ENCODE results near the gene COL4A6.

Gene COL4A6

DNA sequence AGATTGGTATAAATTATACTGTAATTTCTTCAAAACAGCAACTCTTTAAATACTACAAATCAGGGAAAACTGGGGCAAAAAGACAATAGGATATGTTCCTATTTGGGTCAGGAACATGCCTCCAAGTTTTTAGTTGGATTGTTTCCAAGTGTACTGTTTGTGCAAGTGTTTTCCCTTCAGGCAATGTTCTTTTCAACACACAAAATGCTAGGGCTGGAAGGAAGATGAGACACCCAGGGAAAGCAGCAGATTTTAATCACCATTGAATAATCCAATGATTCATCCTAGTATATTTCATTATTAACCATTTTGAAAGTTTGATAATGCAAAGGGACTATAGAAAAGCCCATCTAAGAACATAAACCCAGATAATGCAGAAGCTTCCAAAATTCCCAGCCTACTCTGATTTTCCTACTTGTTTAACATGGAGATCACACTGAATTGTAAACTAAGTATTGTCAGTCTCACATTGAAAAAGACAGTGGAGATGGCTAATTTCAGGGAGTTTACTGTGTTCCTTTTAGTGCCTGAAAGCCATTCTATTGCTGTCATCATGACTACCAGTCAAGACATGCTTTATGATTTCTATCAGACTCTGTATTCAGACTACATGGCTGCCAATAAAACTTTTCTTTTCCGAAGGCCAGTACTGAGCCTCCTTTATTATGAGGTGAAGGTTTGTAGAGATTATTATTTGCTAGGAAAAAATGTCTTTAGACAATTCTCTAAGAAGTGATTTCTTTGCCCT, 38.6 kb downstream of the COL4A6 start:
- Histone ChIP-seq H3K36me3 (ENCODE audit: insufficient read depth, low read length) (no peaks in the 10 kb centered on the region), H3K79me2 (ENCODE audit: insufficient read depth, low read length) (no peaks in the 10 kb centered on the region), H3F3A (ENCODE audit: low read depth) (no peaks in the 10 kb centered on the region), H3K9me2 (replicated peaks; ENCODE audit: low read depth, low read length) (no peaks in the 10 kb centered on the region), H3K9me3 (ENCODE audit: insufficient read depth, low read depth, low read length) (no peaks in the 10 kb centered on the region), H4K20me1 (ENCODE audit: insufficient read depth, low read length, poor library complexity, severe bottlenecking) (no peaks in the 10 kb centered on the region), H3K27me3 (ENCODE audit: insufficient read depth, low read length, poor library complexity, severe bottlenecking) (no peaks in the 10 kb centered on the region), H3K4me2 (ENCODE audit: low read depth, low read length, poor library complexity, severe bottlenecking) (no peak overlapping the region), H3K4me1 (ENCODE audit: insufficient read depth, low read length, poor library complexity, severe bottlenecking) (no peaks in the 10 kb centered on the region), H2AFZ (ENCODE audit: low read length) (no peak overlapping the region), H3K9ac (ENCODE audit: low read depth, low read length, poor library complexity, severe bottlenecking) (no peak overlapping the region), H3K4me3 (ENCODE audit: low read length, poor library complexity, severe bottlenecking) (no peak overlapping the region)
- TF ChIP-seq, protein P1, sequence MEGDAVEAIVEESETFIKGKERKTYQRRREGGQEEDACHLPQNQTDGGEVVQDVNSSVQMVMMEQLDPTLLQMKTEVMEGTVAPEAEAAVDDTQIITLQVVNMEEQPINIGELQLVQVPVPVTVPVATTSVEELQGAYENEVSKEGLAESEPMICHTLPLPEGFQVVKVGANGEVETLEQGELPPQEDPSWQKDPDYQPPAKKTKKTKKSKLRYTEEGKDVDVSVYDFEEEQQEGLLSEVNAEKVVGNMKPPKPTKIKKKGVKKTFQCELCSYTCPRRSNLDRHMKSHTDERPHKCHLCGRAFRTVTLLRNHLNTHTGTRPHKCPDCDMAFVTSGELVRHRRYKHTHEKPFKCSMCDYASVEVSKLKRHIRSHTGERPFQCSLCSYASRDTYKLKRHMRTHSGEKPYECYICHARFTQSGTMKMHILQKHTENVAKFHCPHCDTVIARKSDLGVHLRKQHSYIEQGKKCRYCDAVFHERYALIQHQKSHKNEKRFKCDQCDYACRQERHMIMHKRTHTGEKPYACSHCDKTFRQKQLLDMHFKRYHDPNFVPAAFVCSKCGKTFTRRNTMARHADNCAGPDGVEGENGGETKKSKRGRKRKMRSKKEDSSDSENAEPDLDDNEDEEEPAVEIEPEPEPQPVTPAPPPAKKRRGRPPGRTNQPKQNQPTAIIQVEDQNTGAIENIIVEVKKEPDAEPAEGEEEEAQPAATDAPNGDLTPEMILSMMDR (conservative IDR thresholded peaks at IDR 0.05; ENCODE audit: low read length) = no peak
- TF ChIP-seq EZH2phosphoT487 (IDR thresholded peaks at IDR 0.05; ENCODE audit: borderline replicate concordance) = no peak

- Histone ChIP-seq H3K9me3 (ENCODE audit: insufficient read depth, low read depth, low read length) (no peaks in the 10 kb centered on the region), H3K79me2 (ENCODE audit: insufficient read depth, low read length) (no peaks in the 10 kb centered on the region), H3K4me2 (ENCODE audit: low read depth, low read length, poor library complexity, severe bottlenecking) (no peak overlapping the region), H4K20me1 (ENCODE audit: insufficient read depth, low read length, poor library complexity, severe bottlenecking) (no peaks in the 10 kb centered on the region), H3K9me2 (replicated peaks; ENCODE audit: low read depth, low read length) (no peaks in the 10 kb centered on the region), H3K27me3 (ENCODE audit: insufficient read depth, low read length, poor library complexity, severe bottlenecking) (no peaks in the 10 kb centered on the region), H3K4me1 (ENCODE audit: insufficient read depth, low read length, poor library complexity, severe bottlenecking) (no peaks in the 10 kb centered on the region), H2AFZ (ENCODE audit: low read length) (no peak overlapping the region), H3K9ac (ENCODE audit: low read depth, low read length, poor library complexity, severe bottlenecking) (no peak overlapping the region), H3K36me3 (ENCODE audit: insufficient read depth, low read length) (no peaks in the 10 kb centered on the region), H3F3A (ENCODE audit: low read depth) (no peaks in the 10 kb centered on the region), H3K4me3 (ENCODE audit: low read length, poor library complexity, severe bottlenecking) (no peak overlapping the region)
- no peak for TF ChIP-seq EZH2phosphoT487 (IDR thresholded peaks at IDR 0.05; ENCODE audit: borderline replicate concordance)
- TF ChIP-seq, protein P1 (conservative IDR thresholded peaks at IDR 0.05; ENCODE audit: low read length) = no peak
Observed at GRCh38 chrX:108397627-108398391, 40.4 kb downstream of the COL4A6 start.

- H3K36me3 ChIP-seq (ENCODE audit: insufficient read depth, low read length) = no peaks in the 10 kb centered on the region
- no peak overlapping the region for H3K4me3 ChIP-seq (ENCODE audit: low read length, poor library complexity, severe bottlenecking)
- H2AFZ ChIP-seq (ENCODE audit: low read length) = no peak overlapping the region
- H3K79me2 ChIP-seq (ENCODE audit: insufficient read depth, low read length) = no peaks in the 10 kb centered on the region
- H3K4me1 ChIP-seq (ENCODE audit: insufficient read depth, low read length, poor library complexity, severe bottlenecking) = no peaks in the 10 kb centered on the region
- no peak overlapping the region for H3K9ac ChIP-seq (ENCODE audit: low read depth, low read length, poor library complexity, severe bottlenecking)
- H3K9me3 ChIP-seq (ENCODE audit: insufficient read depth, low read depth, low read length) = no peaks in the 10 kb centered on the region
- H3F3A ChIP-seq (ENCODE audit: low read depth) = no peaks in the 10 kb centered on the region
- TF ChIP-seq, protein P1 (conservative IDR thresholded peaks at IDR 0.05; ENCODE audit: low read length) = no peak
- TF ChIP-seq EZH2phosphoT487 (IDR thresholded peaks at IDR 0.05; ENCODE audit: borderline replicate concordance) = no peak
- no peaks in the 10 kb centered on the region for H3K27me3 ChIP-seq (ENCODE audit: insufficient read depth, low read length, poor library complexity, severe bottlenecking)
- no peaks in the 10 kb centered on the region for H4K20me1 ChIP-seq (ENCODE audit: insufficient read depth, low read length, poor library complexity, severe bottlenecking)
- no peaks in the 10 kb centered on the region for H3K9me2 ChIP-seq (replicated peaks; ENCODE audit: low read depth, low read length)
- no peak overlapping the region for H3K4me2 ChIP-seq (ENCODE audit: low read depth, low read length, poor library complexity, severe bottlenecking)
Observed at GRCh38 chrX:108396986-108397385, 41.2 kb downstream of the COL4A6 start.

Measured in Loucy (cell line).